ENCODE results near the gene PPM1F.

DNA sequence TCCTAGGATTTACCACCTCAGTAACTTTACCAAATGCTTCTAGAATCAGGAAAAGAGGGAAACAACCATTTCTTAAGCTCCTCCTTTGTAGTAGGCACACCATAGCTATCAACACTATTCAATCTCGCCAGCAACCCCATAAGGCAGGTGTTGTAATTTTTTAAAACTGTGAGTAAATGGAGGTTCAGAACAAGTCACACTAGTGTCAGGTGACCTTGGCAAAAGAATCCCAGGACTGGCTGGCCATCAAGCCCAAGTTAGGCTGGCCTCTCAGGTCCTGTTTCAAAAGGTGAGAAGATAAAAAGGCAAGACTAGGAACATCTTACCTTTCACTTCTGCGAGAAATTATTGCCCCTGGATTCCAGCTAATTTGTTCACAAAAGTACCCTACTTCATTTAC, 29.2 kb upstream of the PPM1F start:
- TF ChIP-seq, protein P1, sequence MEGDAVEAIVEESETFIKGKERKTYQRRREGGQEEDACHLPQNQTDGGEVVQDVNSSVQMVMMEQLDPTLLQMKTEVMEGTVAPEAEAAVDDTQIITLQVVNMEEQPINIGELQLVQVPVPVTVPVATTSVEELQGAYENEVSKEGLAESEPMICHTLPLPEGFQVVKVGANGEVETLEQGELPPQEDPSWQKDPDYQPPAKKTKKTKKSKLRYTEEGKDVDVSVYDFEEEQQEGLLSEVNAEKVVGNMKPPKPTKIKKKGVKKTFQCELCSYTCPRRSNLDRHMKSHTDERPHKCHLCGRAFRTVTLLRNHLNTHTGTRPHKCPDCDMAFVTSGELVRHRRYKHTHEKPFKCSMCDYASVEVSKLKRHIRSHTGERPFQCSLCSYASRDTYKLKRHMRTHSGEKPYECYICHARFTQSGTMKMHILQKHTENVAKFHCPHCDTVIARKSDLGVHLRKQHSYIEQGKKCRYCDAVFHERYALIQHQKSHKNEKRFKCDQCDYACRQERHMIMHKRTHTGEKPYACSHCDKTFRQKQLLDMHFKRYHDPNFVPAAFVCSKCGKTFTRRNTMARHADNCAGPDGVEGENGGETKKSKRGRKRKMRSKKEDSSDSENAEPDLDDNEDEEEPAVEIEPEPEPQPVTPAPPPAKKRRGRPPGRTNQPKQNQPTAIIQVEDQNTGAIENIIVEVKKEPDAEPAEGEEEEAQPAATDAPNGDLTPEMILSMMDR (conservative IDR thresholded peaks at IDR 0.05 in 1 of 2, IDR thresholded peaks at IDR 0.05 in 1 of 2; ENCODE audit: low read depth in 1 of 2, low read length in 2 of 2), result no peak
- TF ChIP-seq EZH2 (IDR thresholded peaks at IDR 0.05; ENCODE audit: low read length, missing control alignments), result no peak
